ENCODE measurements around the gene DCC. TPM values are rescaled to one million over a fixed set of nuclear protein-coding genes. Genes with fewer than 3 reads are reported as not detected.

DCC gene
- total RNA-seq, 1 experiment from 2014 or later: not detected

DNA sequence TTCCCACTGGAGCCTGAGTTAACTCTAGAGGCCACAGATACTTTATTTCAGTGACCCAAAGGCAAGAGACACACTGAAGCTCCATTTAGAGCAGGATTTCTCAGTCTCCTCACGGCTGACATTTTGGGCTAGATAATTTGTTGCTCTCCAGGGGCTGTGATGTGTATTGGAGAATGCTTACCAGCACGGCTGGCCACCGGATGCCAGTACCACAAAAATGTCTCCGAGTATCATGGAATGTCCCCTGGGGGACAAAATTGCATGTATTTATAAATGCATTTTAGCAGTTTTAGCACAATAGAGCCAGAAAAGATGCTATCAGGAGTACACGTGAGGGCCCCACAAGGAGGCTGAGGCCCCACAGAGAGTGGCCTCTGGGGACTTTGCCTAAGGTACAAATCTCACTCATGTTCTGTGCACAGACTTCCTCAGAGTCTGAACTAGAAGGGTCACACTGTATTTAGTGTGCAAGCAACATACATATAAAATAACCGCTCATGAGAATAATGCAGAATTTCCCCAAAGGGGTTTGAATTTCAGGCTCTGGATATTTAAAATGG, 20.5 kb upstream of the DCC start:
- Histone ChIP-seq H2AFZ (ENCODE audit: low read depth, low read length, poor library complexity, severe bottlenecking) (no peak overlapping the region), H3K9me3 (ENCODE audit: control insufficient read depth in 1 of 2, insufficient read depth in 1 of 2, low read depth in 1 of 2, low read length in 2 of 2) (peaks cover 15 to 37% of the 10 kb centered on the region in 2 experiments; a peak in 3 of 4 replicates), H3K9me2 (ENCODE audit: insufficient read depth) (no peaks in the 10 kb centered on the region), H3K9ac (ENCODE audit: low read length) (no peak overlapping the region), H3K79me2 (ENCODE audit: insufficient read depth, low read length) (no peaks in the 10 kb centered on the region), H3K4me2 (ENCODE audit: low read length) (no peak overlapping the region), H3K4me3 (replicated peaks in 1 of 2; ENCODE audit: low read depth in 1 of 2, low read length in 2 of 2) (no peak overlapping the region), H3K4me1 (ENCODE audit: control insufficient read depth in 1 of 2, insufficient read depth in 2 of 2, low read length in 2 of 2) (no peaks in the 10 kb centered on the region), H3K27me3 (ENCODE audit: insufficient read depth, low read length) (no peaks in the 10 kb centered on the region), H4K20me1 (ENCODE audit: insufficient read depth) (no peaks in the 10 kb centered on the region), H3K36me3 (ENCODE audit: control insufficient read depth in 1 of 2, insufficient read depth in 2 of 2, low read length in 2 of 2) (no peaks in the 10 kb centered on the region), H3K27ac (ENCODE audit: low read depth, low read length) (no peak overlapping the region)
- ATAC-seq (no peak), DNase-seq (ENCODE audit: low read depth, low spot score) (no peak)
- intact Hi-C loops (cut with micrococcal nuclease): no loop called here
- ChIA-PET RAD21 (ENCODE audit: low non-redundant PET in 1 of 2, low total read pairs in 2 of 2, uncharacterized antibody in 2 of 2, unreplicated experiment in 2 of 2) (no interaction called here), POLR2A (no interaction called here), CTCF (no interaction called here)
- BruUV-seq (replicated peaks): no TSS peak
- TF ChIP-seq, protein P1, sequence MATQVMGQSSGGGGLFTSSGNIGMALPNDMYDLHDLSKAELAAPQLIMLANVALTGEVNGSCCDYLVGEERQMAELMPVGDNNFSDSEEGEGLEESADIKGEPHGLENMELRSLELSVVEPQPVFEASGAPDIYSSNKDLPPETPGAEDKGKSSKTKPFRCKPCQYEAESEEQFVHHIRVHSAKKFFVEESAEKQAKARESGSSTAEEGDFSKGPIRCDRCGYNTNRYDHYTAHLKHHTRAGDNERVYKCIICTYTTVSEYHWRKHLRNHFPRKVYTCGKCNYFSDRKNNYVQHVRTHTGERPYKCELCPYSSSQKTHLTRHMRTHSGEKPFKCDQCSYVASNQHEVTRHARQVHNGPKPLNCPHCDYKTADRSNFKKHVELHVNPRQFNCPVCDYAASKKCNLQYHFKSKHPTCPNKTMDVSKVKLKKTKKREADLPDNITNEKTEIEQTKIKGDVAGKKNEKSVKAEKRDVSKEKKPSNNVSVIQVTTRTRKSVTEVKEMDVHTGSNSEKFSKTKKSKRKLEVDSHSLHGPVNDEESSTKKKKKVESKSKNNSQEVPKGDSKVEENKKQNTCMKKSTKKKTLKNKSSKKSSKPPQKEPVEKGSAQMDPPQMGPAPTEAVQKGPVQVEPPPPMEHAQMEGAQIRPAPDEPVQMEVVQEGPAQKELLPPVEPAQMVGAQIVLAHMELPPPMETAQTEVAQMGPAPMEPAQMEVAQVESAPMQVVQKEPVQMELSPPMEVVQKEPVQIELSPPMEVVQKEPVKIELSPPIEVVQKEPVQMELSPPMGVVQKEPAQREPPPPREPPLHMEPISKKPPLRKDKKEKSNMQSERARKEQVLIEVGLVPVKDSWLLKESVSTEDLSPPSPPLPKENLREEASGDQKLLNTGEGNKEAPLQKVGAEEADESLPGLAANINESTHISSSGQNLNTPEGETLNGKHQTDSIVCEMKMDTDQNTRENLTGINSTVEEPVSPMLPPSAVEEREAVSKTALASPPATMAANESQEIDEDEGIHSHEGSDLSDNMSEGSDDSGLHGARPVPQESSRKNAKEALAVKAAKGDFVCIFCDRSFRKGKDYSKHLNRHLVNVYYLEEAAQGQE (IDR thresholded peaks at IDR 0.05; ENCODE audit: low read depth): no peak
- TF ChIP-seq POLR2AphosphoS5 (IDR thresholded peaks at IDR 0.05; ENCODE audit: low read depth, low read length) (no peak), FOSL1 (IDR thresholded peaks at IDR 0.05; ENCODE audit: low read depth) (no peak), ZNF274 (IDR thresholded peaks at IDR 0.05; ENCODE audit: low read depth, low read length) (no peak), ZBTB33 (IDR thresholded peaks at IDR 0.05; ENCODE audit: extremely low read depth, insufficient replicate concordance, low read length) (no peak)

Data from HCT116 (cell line).